Measurements from ENCODE around the gene LY86.
A peak's percentile ranks its signal among the peaks of the same experiment; 100 is the strongest.

The LY86 gene

GRCh38 chr6:6570929-6571671, 17.4 kb upstream of the LY86 start:
- no peak for DNase-seq

DNA sequence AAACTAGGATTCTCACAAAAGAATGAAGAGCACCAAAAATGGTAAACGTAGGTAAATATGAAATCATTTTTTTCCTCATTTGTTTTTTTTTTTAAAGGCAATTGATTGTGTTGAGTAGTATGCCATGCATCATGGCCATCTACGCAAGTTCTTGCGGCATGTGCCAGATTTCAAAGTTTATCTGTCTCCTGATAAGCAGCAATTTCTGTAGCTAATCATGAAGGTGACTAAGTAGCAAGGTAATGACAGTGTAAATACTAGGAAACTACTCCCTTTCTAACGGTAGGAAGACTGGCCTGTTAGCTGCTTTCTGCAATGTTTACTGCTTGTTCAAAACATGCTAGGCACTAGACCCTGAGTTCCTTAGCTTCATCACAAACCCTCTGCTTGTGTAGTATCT, 13.4 kb upstream of the LY86 start:
- no peak for DNase-seq

DNA sequence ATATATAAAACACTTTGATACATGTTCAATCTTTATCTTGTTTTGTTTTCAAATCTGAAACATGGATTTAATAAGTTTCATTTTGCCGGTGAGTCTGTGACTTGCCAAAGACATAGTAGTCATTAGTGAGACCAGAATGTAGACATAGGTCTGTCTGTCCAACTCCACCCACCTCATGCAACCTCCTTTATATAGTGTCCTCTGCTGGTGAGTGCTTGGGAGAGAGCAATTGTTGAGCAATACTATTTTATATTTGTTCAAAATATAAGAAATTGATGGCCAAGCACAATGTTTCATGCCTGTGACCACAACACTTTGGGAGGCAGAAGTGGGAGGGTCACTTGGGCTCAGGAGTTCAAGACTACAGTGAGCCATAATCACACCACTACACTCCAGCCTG, 10.8 kb upstream of the LY86 start:
- no peak for DNase-seq

- no peak for DNase-seq
Measured at GRCh38 chr6:6579281-6579680, 9.2 kb upstream of the LY86 start.

- no peak for DNase-seq
Measured at GRCh38 chr6:6580225-6580856, 8.2 kb upstream of the LY86 start.

- no peak for DNase-seq
Measured at GRCh38 chr6:6581054-6581453, 7.5 kb upstream of the LY86 start.

- no peak for DNase-seq
Measured at GRCh38 chr6:6582131-6582530, 6.4 kb upstream of the LY86 start.

GRCh38 chr6:6583836-6584235, 4.7 kb upstream of the LY86 start:
- DNase-seq: no peak

DNA sequence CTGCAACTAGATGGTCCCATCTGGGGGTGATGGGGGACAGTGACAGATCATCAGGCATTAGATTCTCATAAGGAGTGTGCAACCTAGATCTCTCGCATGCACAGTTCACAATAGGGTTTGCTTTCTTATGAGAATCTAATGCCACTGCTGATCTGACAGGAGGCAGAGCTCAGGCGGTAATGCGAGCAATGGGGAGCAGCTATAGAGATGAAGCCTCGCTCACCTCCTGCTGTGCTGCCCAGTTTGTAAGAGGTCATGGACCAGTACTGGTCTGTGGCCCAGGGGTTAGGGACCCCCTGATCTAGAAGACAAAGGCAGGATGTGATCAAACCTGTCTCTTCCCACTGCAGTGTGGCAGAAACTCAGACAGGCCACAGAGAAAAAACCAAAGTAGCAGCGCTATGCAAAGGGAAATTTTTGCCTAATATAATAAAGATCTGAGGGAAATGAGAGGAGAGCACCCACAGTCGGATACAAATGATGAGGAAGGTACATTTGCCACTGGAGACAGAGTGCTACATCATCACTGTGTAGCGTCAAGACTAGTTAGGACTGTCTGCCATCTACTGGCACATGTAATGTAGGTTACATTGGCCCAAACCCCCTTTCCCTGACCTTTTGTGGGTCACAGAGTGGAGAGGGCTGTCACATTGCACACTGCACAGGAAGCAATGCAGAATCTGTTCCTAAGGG, 4.1 kb upstream of the LY86 start:
- DNase-seq: no peak

DNA sequence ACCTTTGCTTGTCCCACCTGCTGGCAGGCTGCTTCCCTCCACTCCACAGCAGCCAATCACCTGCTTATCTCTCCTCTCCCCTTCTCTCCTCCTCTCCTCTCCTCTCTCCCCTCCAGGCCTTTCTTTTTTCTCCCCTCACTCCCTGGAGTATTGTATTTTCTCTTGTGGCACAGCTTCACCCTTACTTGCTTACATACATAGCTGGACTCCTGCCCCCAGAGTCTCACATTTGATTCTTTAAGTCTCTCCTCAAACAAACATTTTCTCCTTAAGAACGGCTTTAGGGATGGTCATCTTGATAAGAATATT, 3.6 kb upstream of the LY86 start:
- no peak for DNase-seq

- DNase-seq: no peak
Measured at GRCh38 chr6:6586167-6586566, 2.4 kb upstream of the LY86 start.

- no peak for DNase-seq
Measured at GRCh38 chr6:6586671-6587526, 1.6 kb upstream of the LY86 start.

DNA sequence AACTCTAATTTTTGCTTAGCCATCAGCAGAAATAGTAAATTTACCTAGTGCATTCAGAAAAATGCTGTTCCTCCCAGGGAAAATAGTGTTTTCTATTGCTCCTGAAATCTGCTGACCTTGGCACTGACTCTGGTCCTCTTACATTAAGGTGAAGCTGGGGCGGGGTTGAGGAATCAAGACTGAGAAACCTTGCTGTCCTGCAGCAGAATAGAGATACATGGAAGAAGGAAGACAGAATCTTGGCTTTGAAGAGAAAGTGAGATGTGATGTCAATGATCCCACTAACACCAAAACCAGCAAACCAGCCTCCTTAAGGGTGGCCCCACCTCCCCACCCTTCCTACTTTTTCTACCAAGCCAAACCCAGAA, 840 bp upstream of the LY86 start:
- no peak for DNase-seq

GRCh38 chr6:6588924-6589709, 597 bp downstream of the LY86 start:
- no peak for DNase-seq

DNA sequence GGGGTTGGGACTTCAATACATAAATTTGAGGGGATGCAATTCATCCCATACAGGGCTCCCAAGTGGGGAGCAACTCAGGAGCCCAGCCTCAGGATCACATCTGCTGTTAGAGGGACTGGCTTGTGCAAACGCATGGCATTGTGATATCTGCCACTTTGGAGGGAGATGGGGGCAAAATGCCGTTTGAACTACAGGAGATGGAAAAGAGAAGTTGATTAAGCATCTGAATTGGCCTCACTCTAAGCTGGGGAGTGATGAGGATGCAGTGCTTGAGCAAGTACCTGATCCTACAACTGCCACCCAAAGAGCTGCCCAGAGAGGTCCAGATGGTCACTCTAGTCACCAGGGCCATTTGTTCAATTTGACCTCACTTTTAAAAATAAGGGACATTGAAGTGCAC, 2.0 kb downstream of the LY86 start:
- DNase-seq: no peak

GRCh38 chr6:6591778-6592465, 3.4 kb downstream of the LY86 start:
- DNase-seq: peak; percentile 95

DNA sequence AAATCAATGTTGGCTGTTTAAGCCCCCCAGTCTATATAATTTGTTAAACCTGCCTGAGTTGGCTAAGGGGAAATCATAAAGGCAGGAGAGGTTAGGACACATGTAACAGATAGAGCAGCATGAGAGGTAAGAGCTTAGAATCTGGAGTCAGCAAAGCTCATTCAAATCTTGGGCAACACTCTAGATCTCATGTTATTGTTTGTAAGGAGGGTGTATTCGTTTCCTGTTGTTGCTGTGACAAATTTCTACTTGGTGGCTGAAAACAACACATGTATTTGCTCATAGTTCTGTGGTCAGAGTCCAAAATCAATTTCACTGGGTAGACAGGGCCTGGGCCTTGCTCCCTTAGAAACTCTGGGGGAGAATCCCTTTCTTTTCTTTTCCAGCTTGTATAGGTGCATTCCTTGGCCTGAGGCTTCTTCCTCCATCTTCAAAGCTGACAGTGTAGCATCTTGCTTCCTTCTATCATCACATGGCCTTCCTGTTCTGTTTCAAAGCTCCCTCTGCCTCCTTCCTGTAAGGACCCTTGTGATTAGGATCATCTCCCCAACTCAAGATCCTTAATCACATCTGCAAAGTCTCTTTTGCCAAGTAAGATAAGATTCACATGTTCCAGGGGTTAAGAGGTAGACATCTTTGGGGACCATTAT, 4.4 kb downstream of the LY86 start:
- DNase-seq: no peak

- DNase-seq: no peak
Measured at GRCh38 chr6:6593867-6594468, 5.4 kb downstream of the LY86 start.

DNA sequence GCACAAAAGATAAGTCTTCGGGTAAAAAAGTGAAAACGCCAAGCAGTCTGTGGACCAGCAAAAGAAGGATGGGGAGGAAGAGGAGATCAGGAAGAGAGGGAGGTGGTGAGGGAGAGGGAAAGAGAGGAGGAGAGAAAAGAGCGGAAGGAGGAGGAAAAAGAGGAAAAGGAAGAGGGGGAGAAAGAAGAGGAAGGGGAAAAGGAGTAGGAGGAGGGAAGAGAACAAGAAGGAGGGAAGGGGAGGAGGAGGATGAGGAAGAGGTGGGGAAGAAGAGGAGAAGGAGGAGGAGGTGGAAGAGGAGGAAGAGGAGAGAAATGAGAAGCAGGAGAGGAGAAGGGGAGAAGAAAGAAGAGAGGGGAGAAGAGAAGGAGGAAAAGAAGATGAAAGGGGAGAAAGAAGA, 6.5 kb downstream of the LY86 start:
- DNase-seq: no peak

DNA sequence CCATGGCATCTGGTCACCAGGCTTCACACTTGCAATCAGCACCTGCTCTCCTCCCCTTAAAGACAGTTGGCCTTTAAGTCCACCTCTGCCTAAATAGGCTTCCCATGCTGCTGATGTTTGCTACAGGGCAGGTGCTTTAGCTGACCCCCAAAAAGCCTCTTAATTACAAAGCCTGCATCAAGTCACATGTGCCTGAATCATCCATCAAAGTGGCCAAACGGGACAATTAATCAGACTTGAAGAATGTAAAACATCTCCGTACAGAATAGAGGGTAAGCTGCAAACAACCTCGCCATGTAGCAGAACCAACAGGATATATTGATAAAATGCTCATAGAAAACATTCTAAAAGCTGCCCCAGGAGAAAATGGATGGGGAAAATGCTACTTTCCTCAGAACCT, 7.4 kb downstream of the LY86 start:
- no peak for DNase-seq
